Type B pancreatic cell (in vitro differentiated cells): ENCODE results near the gene PIP4K2A. TPM values are rescaled to one million over a fixed set of nuclear protein-coding genes. Genes with fewer than 3 reads are reported as not detected.
"Not testable (repeated sequence)": the region's sequence is repeated elsewhere in the genome, so short reads cannot be mapped to it uniquely, and the experiment has no call there.

Experiments used
- DNase-seq: peaks from one replicate; pipeline ENCODE4 v3.0.0; 2021; ENCODE audit warnings: mixed read lengths; ENCODE audit not compliant: unreplicated experiment; ENCODE audit errors: extremely low spot score
- H3K27ac Mint-ChIP-seq: 2 replicates; pipeline ENCODE4 v1.8.0; 2021; ENCODE audit warnings: mild to moderate bottlenecking, mixed read lengths
- H3K27me3 Mint-ChIP-seq: 2 replicates; pipeline ENCODE4 v1.8.0; 2021; ENCODE audit warnings: mixed read lengths
- H3K36me3 Mint-ChIP-seq: 2 replicates; pipeline ENCODE4 v1.8.0; 2021; ENCODE audit warnings: mixed read lengths
- H3K4me1 Mint-ChIP-seq: one replicate; pipeline ENCODE4 v1.8.0; 2021; ENCODE audit warnings: mixed read lengths; ENCODE audit not compliant: unreplicated experiment
- H3K4me3 Mint-ChIP-seq: 2 replicates; pipeline ENCODE4 v1.8.0; 2021; ENCODE audit warnings: mild to moderate bottlenecking, mixed read lengths
- H3K9me3 Mint-ChIP-seq: 2 replicates; pipeline ENCODE4 v1.8.0; 2021; ENCODE audit warnings: mixed read lengths
- total RNA-seq: library from RNA; stranded (reverse); gene quantifications from 2 replicates; pipeline ENCODE4 v1.2.1, GENCODE V29; 2021; ENCODE audit warnings: low replicate concordance
- TF ChIP-seq, protein P1 (sequence below): fragments of 200-600 bp; sonication (generic); conservative IDR thresholded peaks from 2 replicates; pipeline ENCODE4 v1.5.0; 2021; ENCODE audit warnings: antibody characterized with exemption, mild to moderate bottlenecking

Gene PIP4K2A
- total RNA-seq, 1 donor from 2014 or later, result 15.7 TPM

DNA sequence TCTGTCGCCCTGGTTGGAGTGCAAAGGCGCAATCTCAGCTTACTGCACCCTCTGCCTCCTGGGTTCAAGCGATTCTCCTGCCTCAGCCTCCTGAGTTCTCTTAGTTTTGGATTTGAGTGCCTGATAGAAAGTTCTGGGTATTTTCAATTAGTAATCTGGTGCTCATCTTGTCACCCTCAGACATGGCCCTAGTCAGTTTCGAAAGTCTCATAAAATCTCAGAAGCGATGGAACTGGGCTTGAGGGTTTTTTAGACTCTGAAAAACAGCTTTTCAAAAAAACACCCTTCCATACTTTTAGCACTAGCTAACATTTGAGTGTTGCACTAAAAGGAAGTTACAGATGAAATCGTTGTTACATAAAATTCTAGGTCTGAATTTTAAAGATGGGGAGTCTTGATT lies 9.4 kb upstream of the PIP4K2A start:
- Mint-ChIP-seq H3K27me3 (peaks cover 13% of the 10 kb centered on the region), H3K27ac (no peak overlapping the region), H3K4me3 (no peak overlapping the region), H3K9me3 (no peaks in the 10 kb centered on the region), H3K36me3 (no peaks in the 10 kb centered on the region), H3K4me1 (no peaks in the 10 kb centered on the region)
- DNase-seq, result no peak
- TF ChIP-seq, protein P1, sequence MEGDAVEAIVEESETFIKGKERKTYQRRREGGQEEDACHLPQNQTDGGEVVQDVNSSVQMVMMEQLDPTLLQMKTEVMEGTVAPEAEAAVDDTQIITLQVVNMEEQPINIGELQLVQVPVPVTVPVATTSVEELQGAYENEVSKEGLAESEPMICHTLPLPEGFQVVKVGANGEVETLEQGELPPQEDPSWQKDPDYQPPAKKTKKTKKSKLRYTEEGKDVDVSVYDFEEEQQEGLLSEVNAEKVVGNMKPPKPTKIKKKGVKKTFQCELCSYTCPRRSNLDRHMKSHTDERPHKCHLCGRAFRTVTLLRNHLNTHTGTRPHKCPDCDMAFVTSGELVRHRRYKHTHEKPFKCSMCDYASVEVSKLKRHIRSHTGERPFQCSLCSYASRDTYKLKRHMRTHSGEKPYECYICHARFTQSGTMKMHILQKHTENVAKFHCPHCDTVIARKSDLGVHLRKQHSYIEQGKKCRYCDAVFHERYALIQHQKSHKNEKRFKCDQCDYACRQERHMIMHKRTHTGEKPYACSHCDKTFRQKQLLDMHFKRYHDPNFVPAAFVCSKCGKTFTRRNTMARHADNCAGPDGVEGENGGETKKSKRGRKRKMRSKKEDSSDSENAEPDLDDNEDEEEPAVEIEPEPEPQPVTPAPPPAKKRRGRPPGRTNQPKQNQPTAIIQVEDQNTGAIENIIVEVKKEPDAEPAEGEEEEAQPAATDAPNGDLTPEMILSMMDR, result no peak

DNA sequence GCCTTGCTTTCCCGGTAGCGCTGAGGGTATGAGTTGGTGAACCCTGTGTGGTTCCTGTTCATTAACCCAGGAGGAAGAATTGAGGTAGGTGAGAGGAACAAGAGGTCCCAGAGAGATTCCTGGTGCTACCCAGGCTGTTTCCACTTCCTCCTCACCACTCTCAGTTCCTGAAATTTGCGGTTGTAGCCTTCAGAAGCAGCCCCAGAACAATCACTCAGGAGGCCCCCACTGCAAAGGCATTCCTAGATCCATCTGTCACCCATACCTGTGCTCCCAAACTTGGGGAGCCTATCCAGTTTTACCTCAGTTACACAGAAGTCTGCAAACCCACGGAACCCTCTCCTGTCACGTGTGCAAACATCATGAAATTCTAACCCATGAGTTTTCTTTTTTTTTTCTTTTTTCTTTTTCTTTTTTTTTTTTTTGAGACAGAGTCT lies 9.0 kb upstream of the PIP4K2A start:
- no peaks in the 10 kb centered on the region for H3K9me3 Mint-ChIP-seq
- no peaks in the 10 kb centered on the region for H3K36me3 Mint-ChIP-seq
- H3K4me3 Mint-ChIP-seq, result no peak overlapping the region
- DNase-seq, result no peak
- H3K27ac Mint-ChIP-seq, result no peak overlapping the region
- TF ChIP-seq, protein P1, result no peak
- H3K4me1 Mint-ChIP-seq, result no peaks in the 10 kb centered on the region
- peaks cover 13% of the 10 kb centered on the region for H3K27me3 Mint-ChIP-seq

DNA sequence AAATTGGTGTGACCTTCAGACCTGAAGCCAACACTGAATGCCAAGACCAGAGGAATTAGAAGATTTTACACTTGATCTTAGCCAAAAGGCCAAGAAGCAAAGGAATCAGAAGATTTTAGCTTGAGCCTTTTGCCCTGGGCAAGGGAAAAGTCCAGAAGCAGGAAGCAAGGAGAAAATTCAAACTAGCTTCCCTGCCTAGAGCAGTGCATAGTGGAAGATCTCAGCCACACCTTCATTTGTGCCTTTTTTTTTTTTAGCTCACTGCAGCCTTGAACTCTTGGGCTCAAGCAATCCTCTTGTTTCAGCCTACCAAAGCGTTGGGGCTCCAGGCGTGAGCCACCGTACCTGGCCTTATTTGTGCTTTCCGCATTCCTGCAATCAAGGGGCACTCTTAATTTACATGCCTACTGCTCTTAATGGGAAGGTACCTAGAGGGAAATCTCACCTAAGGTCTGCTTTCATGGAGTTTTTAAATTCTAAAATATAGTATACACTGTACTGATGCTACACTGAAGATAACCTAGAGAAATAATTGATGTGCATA lies 8.3 kb upstream of the PIP4K2A start:
- Mint-ChIP-seq H3K9me3 (no peaks in the 10 kb centered on the region), H3K36me3 (no peaks in the 10 kb centered on the region), H3K4me3 (no peak overlapping the region), H3K27ac (no peak overlapping the region), H3K4me1 (no peaks in the 10 kb centered on the region), H3K27me3 (peaks cover 13% of the 10 kb centered on the region)
- DNase-seq, result no peak
- TF ChIP-seq, protein P1, result no peak

DNA sequence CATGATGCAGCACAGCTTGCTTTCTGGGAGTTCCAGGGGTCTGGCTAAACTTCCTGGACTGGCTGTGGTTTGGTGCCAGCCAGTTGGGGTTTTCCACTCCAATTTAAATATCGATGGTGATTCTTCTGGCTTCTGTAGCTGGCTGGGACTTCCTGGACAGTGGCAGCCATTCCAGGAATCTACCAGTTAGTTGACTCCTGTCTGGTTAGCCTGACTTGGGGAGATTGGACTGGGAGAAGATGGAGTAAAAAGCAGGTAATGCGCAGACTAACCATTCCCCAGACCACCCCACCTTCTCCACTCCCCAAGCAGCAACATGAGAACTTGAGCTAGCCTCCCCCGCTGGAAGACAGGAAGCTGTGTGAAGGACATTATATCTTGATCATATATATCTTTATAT lies 6.3 kb upstream of the PIP4K2A start:
- DNase-seq, result no peak
- no peak overlapping the region for H3K27ac Mint-ChIP-seq
- H3K4me3 Mint-ChIP-seq, result no peak overlapping the region
- no peaks in the 10 kb centered on the region for H3K9me3 Mint-ChIP-seq
- peaks cover 9% of the 10 kb centered on the region for H3K27me3 Mint-ChIP-seq
- no peaks in the 10 kb centered on the region for H3K4me1 Mint-ChIP-seq
- TF ChIP-seq, protein P1, result no peak
- no peaks in the 10 kb centered on the region for H3K36me3 Mint-ChIP-seq

DNA sequence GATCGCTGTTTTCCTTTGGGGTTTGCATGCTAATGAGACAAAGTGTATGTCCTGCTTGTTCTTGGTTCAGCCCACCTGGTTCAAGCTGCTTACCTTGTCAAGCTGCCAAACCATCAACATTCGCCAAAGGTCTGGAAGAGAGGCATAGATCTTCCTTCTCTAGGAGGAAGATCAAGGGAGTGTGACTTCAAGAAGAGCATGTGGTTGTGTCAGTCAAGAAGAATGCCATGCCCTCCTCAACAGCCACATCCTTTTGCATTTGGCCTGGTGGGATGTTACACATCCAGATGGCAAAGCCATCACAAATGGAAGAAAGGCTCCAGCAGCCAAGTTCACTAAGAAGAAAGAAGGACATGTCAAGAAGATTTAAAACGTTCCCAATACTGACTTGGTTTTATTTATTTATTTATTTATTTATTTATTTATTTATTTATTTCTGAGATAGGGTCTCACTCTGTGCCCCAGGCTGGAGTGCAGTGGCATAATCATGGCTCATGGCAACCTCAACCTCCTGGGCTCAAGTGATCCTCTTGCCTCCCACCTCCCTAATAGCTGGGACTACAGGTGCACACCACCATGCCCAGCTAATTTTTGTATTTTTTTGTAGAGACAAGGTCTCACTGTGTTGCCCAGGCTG lies 5.1 kb upstream of the PIP4K2A start:
- Mint-ChIP-seq H3K4me3 (no peak overlapping the region), H3K9me3 (no peaks in the 10 kb centered on the region)
- TF ChIP-seq, protein P1, result no peak

DNA sequence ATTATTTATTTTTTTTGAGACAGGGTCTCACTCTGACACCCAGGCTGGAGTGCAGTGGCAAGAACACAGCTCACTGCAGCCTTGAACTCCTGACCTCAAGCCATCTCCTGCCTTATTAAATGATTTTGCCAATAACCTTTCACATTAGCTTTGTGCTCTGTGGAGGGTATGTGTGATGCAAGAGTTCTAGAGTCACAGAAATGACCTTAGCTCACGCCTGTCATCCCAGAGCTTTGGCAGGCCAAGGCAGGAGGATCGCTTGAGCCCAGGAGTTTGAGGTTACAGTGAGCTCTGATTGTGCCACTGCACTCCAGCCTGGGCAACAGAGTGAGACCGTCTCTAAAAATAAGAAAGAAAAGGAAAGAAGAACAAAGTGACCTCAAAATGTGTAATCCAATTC lies 4.3 kb upstream of the PIP4K2A start:
- not testable (repeated sequence) for H3K27ac Mint-ChIP-seq, H3K36me3 Mint-ChIP-seq, H3K4me3 Mint-ChIP-seq, H3K9me3 Mint-ChIP-seq, DNase-seq, H3K4me1 Mint-ChIP-seq, H3K27me3 Mint-ChIP-seq

More for the DNA sequence above, 5.1 kb upstream of the PIP4K2A start:
- DNase-seq, result no peak
- Mint-ChIP-seq H3K27ac (no peak overlapping the region), H3K27me3 (peaks cover 9% of the 10 kb centered on the region), H3K4me1 (no peaks in the 10 kb centered on the region), H3K36me3 (no peaks in the 10 kb centered on the region)
